Measurements from ENCODE around the gene SLC22A7. TPM values are rescaled to one million over a fixed set of nuclear protein-coding genes. Genes with fewer than 3 reads are reported as not detected.

SLC22A7 gene
- total RNA-seq, 2 donors from 2014 or later, result not detected

DNA sequence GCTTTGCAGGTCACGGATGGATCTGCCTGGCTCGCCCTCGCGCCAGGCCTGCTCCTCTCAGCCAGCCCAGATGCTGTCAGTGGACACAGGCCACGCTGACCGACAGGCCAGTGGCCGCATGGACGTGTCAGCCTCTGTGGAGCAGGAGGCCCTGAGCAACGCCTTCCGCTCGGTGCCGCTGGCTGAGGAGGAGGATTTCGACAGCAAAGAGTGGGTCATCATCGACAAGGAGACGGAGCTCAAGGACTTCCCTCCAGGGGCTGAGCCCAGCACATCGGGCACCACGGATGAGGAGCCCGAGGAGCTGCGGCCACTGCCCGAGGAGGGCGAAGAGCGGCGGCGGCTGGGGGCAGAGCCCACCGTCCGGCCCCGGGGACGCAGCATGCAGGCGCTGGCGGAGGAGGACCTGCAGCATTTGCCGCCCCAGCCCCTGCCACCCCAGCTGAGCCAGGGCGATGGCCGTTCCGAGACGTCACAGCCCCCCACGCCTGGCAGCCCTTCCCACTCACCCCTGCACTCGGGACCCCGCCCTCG is 35.2 kb upstream of the SLC22A7 start:
- H3K27ac Mint-ChIP-seq, result no peak overlapping the region
- ATAC-seq, result no peak
- H3K9me3 Mint-ChIP-seq, result no peaks in the 10 kb centered on the region
- no peak for DNase-seq (ENCODE audit: low spot score in 2 of 2)
- H3K36me3 Mint-ChIP-seq, result no peaks in the 10 kb centered on the region

DNA sequence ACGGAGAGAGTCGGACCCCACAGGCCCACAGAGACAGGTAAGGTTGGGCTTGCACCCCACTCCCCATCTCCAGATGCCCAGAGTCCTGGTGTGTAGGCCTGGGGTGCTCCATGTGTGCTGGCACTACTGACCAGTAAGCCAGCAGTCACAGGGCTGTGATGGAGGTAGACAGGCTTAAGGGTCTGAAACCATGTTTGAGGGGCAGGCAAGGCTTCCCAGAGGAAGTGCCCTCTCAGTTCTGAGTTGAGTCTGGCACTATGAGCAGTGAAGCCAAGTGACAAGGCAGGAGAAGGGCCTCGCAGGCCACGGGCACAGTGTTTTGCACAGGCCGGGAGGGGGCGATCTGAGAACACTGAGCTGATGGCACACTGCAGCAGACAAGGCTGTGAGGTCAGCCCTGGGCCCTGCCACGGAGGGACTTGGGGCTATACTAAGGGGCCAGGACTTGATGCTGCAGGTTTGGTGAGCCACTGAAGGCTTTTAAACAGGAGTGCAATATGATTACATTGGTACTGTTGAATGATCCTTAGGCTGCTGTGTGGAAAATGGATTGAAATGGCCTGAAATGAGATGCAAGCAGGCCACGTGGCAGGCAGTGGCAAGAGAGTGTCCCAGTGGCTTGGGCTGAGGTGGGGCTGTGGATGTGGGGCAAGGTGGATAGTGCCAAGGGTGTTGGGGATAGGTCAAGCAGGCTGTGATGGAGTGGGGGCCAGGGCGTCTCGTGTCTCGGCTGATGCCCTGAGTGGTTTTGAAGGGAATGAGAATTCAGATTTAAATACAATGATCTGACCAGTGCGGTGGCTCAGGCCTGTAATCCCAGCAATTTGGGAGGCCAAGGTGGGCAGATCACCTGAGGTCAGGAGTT is 34.5 kb upstream of the SLC22A7 start:
- ATAC-seq (peak; percentile 96 to 98), DNase-seq (ENCODE audit: low spot score in 2 of 2) (peak; percentile 73 to 78)
- Mint-ChIP-seq H3K27ac (peak overlapping the region in 1 of 2 donors; percentile 73), H3K9me3 (no peaks in the 10 kb centered on the region), H3K36me3 (no peaks in the 10 kb centered on the region)

DNA sequence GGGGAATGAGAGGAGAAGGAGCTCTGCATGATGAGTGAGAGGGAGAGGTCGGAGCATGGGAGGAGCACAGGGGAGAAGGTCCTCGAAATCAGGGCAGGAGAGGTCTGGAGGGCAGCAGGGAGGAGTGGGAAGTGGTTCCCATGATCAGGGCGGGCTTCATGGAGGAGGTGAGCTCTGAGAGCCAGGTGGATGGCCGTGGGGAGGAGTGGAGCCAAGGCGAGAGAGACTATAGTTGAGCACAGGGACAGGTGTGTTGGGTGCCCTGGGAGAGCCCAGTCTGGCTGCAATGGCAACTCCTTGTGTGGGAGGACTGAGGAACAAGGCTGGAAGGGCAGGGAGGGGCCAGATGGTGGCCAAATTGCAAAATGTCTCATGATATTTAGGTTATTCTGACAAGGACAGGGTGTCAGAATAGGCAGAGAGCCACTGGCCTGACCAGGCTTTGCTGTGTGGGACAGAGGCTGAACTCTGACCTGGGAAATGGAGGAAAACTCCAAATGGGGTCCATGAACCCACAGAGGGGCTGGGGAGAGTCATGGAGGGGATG is 33.4 kb upstream of the SLC22A7 start:
- Mint-ChIP-seq H3K27ac (no peak overlapping the region), H3K9me3 (no peaks in the 10 kb centered on the region), H3K36me3 (no peaks in the 10 kb centered on the region)
- DNase-seq (ENCODE audit: low spot score in 2 of 2) (no peak), ATAC-seq (no peak)

DNA sequence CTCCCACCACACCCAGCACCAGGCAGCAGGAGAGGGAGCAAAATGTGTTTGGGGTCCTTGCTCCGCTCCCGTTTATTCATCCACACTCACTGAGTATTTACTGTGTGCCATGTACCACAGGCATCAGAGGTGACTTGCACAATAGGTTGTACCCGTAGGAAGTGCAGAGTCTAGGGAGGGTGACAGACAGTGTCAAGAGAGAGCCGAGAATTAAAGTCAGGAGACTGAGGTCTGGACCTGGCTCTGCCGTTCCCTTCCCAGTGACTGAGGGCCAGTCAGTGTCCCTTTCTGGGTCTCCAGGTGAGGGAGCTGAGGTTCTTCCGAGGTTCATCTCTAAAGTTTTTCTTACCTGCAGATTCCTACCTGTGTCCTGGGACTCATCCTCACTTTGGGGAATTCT is 32.5 kb upstream of the SLC22A7 start:
- DNase-seq (ENCODE audit: low spot score in 2 of 2), result no peak
- H3K9me3 Mint-ChIP-seq, result no peaks in the 10 kb centered on the region
- ATAC-seq, result no peak
- no peaks in the 10 kb centered on the region for H3K36me3 Mint-ChIP-seq
- no peak overlapping the region for H3K27ac Mint-ChIP-seq

DNA sequence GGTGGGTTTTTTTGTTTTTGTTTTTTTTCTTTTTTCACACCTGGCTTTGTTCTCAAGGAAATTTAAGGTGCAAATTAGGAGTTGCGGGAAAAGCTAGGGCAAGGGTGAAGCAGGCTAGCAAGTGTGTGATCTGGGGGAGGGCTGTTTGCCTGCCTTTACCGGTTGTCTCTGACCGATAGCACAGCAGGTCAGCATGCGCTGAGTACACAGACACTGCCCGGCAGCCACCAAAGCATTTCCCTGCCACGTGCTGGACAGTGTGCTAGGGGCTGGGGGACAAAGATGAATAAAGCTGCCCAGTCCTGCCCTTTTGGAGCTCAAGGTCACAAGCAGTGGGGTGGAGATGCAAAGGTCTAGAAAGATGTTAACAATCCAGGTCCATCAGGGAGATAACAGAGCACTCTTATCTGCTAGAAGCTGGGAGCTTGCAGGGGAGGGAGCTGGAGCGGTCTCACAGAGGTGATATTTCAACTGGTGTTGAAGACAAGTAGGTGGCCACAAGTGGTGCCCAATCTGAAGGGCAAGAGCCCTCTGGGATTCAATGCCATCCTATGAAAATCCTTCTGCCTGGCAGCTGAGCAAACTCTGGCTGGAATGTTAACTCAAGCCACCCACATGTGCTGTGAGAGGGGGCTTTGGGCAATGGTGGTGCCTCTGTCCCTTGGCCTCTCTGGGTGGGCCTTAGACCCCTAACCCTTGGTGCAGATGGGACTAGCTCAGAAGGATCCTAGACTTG is 30.3 kb upstream of the SLC22A7 start:
- Mint-ChIP-seq H3K36me3 (no peaks in the 10 kb centered on the region), H3K9me3 (no peaks in the 10 kb centered on the region), H3K27ac (no peak overlapping the region)
- DNase-seq (ENCODE audit: low spot score in 2 of 2) (no peak), ATAC-seq (no peak)

DNA sequence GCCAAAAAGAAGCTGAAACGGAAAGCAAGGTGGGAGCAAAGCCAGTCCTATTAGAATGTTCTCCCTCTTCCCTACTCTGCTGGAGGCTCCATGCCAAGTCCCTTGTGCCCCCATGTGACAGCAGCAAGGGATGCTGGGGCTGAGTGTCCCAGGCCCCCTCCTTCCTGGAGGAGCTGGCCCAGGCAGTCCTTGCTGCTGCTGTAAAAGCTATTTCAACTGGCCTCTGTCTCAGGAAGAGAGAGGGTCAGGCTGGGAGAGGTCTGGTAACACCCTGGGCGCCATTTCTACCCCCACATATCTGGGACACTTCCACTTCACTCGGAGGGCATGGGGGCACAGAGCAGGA is 29.7 kb upstream of the SLC22A7 start:
- Mint-ChIP-seq H3K9me3 (no peaks in the 10 kb centered on the region), H3K27ac (no peak overlapping the region), H3K36me3 (no peaks in the 10 kb centered on the region)
- ATAC-seq (no peak), DNase-seq (ENCODE audit: low spot score in 2 of 2) (no peak)

DNA sequence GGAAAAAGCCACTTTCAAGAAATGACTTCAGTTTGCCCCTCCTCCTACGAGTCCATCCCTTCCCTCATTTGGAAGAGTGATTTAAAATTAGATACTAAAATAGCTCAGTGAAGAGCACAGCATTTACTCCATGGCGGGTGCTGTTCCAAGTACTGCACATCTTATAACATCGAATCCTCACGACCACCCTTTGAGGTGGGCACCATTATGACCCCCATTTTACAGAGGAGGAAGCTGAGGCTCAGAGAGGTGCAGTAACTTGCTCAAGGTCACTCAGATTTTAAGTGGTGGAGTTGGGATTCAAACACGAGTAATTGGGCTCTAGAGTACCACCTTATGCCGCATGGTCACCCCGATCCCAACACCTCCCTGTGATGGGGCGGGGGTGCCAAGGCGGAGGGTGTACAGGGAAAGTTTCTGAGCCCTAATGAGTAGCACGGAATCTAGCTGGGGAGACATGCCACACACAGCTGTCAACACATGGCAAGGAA is 29.2 kb upstream of the SLC22A7 start:
- H3K9me3 Mint-ChIP-seq, result no peaks in the 10 kb centered on the region
- H3K36me3 Mint-ChIP-seq, result no peaks in the 10 kb centered on the region
- no peak for DNase-seq (ENCODE audit: low spot score in 2 of 2)
- ATAC-seq, result no peak
- H3K27ac Mint-ChIP-seq, result no peak overlapping the region

DNA sequence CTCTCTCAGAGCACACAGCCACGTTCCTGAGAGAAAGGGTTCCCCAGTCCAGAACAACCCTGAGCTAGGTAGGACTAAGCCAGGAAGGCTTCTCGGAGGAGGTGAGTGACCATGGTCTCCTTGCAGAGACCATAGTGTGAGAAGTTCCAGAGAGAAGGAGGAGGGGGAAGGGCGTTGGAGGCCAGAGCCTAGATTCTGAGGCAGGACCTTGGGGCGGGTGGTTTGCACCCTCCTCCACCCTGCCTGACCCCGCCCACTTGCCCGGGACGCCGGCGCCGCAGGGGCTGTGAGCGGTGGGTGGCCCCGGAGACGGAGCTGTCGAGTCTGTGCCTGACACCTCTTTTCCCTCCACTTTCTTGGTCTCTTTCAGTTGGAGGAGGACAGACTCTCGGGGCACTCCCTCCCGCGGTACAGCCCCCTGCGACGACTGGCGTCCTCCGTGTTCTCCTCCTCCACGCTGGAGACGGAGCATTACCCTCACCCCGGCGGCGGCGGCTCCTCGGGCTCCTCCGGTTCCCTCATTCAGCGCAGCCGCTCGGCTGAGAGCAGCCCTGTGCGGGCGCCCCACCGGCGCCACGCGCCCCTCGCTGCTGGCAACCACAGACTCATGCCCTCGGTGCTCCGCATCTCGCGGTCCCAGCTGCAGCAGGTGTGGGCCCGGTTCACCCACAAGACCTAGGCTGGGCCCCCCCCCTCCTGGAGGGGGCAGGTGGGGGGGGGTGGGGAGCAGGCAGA is 28.6 kb upstream of the SLC22A7 start:
- DNase-seq (ENCODE audit: low spot score in 2 of 2) (peak in 1 of 2 donors; percentile 44), ATAC-seq (peak; percentile 65 to 70)
- H3K27ac Mint-ChIP-seq, result no peak overlapping the region
- no peaks in the 10 kb centered on the region for H3K36me3 Mint-ChIP-seq
- no peaks in the 10 kb centered on the region for H3K9me3 Mint-ChIP-seq

DNA sequence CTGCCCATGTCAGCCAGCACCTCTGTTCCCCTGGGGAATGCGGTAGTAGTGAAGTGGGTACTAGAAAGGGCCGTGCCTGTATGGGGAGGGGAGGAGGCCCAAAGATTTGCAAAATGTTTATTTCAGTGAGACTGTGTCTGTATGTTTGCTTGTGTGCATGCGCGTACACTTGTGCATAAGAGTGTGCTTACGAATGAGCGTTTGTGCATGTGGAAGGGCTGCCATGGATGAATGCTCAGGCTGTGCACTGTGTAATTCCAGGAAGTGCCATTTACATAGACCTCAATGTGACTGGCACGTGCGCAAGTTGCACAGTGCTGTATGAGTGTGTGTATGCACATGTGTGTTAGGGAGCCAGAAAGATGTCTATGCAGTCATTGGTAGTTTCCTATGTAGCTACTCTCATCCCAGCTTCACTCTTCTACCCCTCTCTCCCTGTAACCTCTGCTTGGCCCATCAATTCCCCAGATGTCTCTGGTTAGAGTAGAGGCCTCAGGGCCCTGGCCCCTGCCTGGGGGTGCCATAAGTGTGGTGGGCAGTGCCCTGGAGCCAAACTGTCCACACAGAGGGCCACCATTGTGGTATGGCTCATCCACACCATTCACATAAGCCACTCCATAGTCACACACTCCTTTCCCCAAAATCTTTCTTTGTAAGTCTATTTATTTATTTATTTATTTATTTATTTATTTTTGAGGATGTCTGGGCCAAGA is 26.8 kb upstream of the SLC22A7 start:
- Mint-ChIP-seq H3K27ac (no peak overlapping the region), H3K9me3 (no peaks in the 10 kb centered on the region), H3K36me3 (no peaks in the 10 kb centered on the region)
- ATAC-seq (no peak), DNase-seq (ENCODE audit: low spot score in 2 of 2) (no peak)

DNA sequence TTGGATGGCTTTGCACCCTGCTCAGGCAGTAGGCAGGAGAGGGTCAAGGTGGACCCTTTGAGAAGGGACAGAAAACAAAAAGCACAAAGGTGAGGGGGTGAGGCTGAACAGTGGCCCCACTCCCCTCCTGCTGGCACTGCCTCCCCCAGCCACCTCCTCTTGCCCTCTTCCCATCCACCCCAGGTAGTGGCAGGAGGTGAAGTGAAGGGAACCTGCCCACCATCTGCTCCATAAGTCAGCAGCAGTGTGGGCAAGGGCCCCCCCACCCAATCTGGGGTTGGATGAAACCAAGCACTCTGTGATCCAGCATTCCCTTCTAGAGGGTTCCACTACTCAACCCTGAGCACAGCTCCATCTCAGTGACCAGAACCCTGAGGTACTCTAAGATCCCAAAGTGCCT is 26.1 kb upstream of the SLC22A7 start:
- Mint-ChIP-seq H3K9me3 (no peaks in the 10 kb centered on the region), H3K36me3 (no peaks in the 10 kb centered on the region), H3K27ac (no peak overlapping the region)
- DNase-seq (ENCODE audit: low spot score in 2 of 2) (no peak), ATAC-seq (no peak)

DNA sequence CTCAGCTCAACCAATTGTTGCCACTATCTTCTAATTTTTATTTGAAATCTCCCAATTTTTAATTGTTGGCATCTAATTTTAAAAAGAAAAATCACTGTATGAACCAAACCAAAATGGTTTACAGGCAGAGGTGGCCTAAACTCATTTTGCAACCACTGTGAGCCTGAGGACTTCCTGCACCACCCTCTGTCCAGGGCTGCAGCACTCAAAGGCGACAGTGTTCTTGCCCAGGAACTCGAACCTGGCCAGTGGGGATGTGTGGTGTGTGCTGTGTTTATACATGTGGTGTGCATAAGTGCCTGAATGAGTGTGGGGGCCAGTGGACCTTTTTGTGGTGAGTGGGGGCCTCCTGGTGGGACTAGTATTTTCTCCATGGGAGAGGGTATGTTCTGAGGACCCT is 24.4 kb upstream of the SLC22A7 start:
- no peak for ATAC-seq

DNA sequence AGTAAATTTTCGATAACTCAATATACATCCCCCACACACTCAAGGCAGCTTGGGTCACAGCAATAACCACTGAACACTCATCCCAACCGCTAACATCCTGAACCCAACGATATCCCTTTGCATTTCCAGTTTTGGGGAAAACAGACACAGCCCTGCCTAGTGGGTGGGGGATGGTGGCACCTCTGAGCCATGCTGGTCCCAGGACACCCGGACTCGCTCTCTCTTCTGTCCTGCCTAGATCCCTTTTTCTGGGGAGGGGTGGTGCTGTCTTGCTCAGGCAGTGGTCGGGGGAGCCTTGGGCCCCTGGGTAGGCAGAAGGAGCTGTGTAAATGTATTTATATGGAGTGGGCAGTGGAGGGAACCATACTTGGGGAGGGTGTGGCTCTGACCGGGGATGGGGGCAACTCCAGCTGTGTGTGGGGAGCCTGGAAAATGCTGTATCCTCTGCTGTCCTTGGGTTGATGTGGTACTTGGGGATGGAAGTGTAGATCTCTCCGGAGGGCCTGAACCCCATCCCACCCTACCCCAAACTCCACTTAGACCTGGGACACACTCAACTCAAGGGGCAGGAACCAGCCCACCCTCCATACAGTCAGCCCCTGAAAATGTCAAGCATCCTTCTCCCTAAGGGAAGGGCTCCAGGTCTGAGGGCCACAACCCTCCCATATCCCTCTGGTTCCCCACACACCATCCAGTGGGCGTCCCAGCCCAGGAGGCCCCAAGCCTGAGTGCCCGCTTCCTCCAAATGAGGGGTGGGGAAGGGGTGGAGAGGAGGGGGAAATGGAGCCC is 23.7 kb upstream of the SLC22A7 start:
- H3K27ac Mint-ChIP-seq, result no peak overlapping the region
- ATAC-seq (no peak), DNase-seq (ENCODE audit: low spot score in 2 of 2) (no peak)
- H3K36me3 Mint-ChIP-seq, result no peaks in the 10 kb centered on the region
- no peaks in the 10 kb centered on the region for H3K9me3 Mint-ChIP-seq

More for the DNA sequence above, 24.4 kb upstream of the SLC22A7 start:
- Mint-ChIP-seq H3K9me3 (no peaks in the 10 kb centered on the region), H3K27ac (no peak overlapping the region), H3K36me3 (no peaks in the 10 kb centered on the region)
- no peak for DNase-seq (ENCODE audit: low spot score in 2 of 2)

DNA sequence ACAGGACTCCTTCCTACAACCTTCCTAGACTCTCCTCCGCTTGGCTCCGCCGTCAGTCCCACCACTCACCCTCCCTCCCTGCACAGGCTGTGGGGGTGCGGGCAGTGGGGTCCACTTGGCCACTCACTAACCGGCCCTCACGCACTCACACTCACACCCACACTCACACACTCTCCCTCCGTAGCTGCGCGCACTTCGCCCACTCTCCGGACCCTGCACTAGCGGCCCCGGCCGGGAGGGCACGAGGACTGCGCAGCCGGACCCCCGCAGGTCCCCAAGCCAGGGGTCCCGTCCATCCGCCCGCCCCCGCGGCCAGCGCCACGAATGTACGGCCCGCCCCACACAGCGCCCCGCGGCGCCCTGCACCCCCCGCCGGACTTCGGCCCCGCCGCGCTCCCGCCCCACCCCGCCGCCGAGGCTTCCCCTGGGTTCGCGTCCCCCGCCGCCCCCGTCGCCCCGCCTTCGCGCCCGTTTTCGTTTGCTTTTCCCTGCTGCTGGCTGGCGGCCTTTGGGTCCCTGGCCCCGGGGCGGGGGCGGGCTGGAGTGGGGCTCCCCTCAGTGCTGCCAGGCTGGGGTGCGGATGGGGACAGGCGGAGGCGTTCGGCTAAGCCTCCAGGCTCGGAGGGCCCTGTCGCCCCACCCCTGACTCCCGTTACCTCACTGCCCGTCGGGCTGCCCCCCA is 23.0 kb upstream of the SLC22A7 start:
- H3K9me3 Mint-ChIP-seq, result no peaks in the 10 kb centered on the region
- ATAC-seq (peak; percentile 28 to 45), DNase-seq (ENCODE audit: low spot score in 2 of 2) (no peak)
- no peaks in the 10 kb centered on the region for H3K36me3 Mint-ChIP-seq
- H3K27ac Mint-ChIP-seq, result no peak overlapping the region

DNA sequence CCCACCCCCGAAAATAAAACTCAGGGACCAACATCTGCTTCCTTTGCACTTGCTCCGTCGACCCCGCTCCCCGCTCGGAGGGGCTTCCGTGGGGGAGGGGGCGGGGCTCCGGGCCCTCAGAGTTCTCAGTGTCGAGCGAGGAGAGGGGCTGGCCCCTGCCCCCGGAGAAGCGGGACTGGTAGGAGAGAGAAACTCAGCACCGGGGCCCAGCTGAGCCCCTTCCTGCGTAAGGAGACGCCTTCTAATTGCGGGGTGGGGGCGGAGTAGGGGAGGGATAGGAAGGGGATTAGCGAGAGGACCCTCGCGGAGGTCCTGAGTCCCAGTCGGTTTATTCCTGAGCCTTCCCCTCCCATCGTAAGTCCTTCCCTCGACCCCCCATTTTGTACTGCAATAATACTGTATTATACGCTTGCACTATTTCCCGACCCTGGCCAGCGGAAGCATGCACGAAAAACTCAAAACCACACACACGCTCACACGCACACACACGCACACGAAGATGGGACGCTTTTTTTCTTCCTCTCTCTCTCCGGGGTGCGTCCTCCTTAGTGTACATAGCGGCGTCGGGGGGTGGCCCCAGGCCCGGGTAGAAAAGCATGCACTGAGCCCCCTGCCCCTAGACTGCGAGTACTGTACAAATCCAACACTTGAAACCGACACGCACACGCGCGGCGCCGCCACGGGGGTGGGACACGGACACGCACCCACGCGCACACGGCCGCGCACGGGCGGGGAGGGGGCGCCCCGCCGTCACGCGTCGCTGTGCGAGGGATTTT is 22.1 kb upstream of the SLC22A7 start:
- H3K27ac Mint-ChIP-seq, result peak overlapping the region in 1 of 2 donors; percentile 14
- no peak for DNase-seq (ENCODE audit: low spot score in 2 of 2)
- no peaks in the 10 kb centered on the region for H3K36me3 Mint-ChIP-seq
- H3K9me3 Mint-ChIP-seq, result no peaks in the 10 kb centered on the region
- ATAC-seq, result peak; percentile 39 to 76

Measured in activated naive CD4-positive, alpha-beta T cell treated with anti-CD3 and anti-CD28 coated beads, Interleukin-2, amount 50 U/mL, for 72 hours (primary cell).